Posterior vena cava (tissue), 2 donors: ENCODE data around the gene PPP2R5C. TPM values are rescaled to one million over a fixed set of nuclear protein-coding genes. Genes with fewer than 3 reads are reported as not detected.
A peak's percentile ranks its signal among the peaks of the same experiment; 100 is the strongest.

Experiments
- DNase-seq: peaks from one replicate; pipeline ENCODE4 v3.0.0-alpha.2; 2020; ENCODE audit warnings: low spot score
- intact Hi-C, 2 donors: fragments of 100-400 bp; cut with DNase I; formaldehyde crosslinking; loops; one replicate each; pipeline versions ENCODE4 v1.14.1 to v1.14.2; 2022 to 2023
- total RNA-seq, 2 donors: library from RNA; stranded (reverse); fragmentation: NEBNext Ultra II Directional; extraction: Animal tissue kit (Norgen Biotek cat#: 25700); gene quantifications; one replicate each; pipeline ENCODE4 v1.2.1, GENCODE V29; 2021
- donor health status: DM: yes; HTN: yes; CAD: no.
- donor health status: DM: yes; HTN: yes; CAD: no.

PPP2R5C gene
- total RNA-seq, 2 donors from 2014 or later: 132 to 135 TPM

- DNase-seq: peak; percentile 81
Measured at GRCh38 chr14:101917413-101918017, 156.0 kb downstream of the PPP2R5C start.

GRCh38 chr14:101918065-101918989, 156.8 kb downstream of the PPP2R5C start:
- intact Hi-C loops: no loop called here
- DNase-seq: peak; percentile 43

More at GRCh38 chr14:101917413-101918017, 156.0 kb downstream of the PPP2R5C start:
- intact Hi-C loops: no loop called here

GRCh38 chr14:101920271-101920670, 158.8 kb downstream of the PPP2R5C start:
- no peak for DNase-seq
- intact Hi-C loops: no loop called here

GRCh38 chr14:101922866-101923265, 161.4 kb downstream of the PPP2R5C start:
- peak; percentile 67 for DNase-seq
- intact Hi-C loops: no loop called here

- intact Hi-C loops: no loop called here
- DNase-seq: peak; percentile 69
Measured at GRCh38 chr14:101925152-101925551, 163.6 kb downstream of the PPP2R5C start.

- intact Hi-C loops: no loop called here
- peak; percentile 47 for DNase-seq
Measured at GRCh38 chr14:101926085-101926484, 164.6 kb downstream of the PPP2R5C start.

GRCh38 chr14:101926620-101927019, 165.1 kb downstream of the PPP2R5C start:
- DNase-seq: peak; percentile 23

GRCh38 chr14:101927859-101928258, 166.3 kb downstream of the PPP2R5C start:
- DNase-seq: peak; percentile 97
- intact Hi-C loops: no loop called here

More at GRCh38 chr14:101926620-101927019, 165.1 kb downstream of the PPP2R5C start:
- intact Hi-C loops: no loop called here

- DNase-seq: peak; percentile 75
- intact Hi-C loops: no loop called here
Measured at GRCh38 chr14:101928415-101928841, 166.9 kb downstream of the PPP2R5C start.

GRCh38 chr14:101929096-101929495, 167.6 kb downstream of the PPP2R5C start:
- peak; percentile 60 for DNase-seq
- intact Hi-C loops: no loop called here

- intact Hi-C loops: no loop called here
- peak; percentile 62 for DNase-seq
Measured at GRCh38 chr14:101929946-101930345, 168.4 kb downstream of the PPP2R5C start.

GRCh38 chr14:101932673-101933072, 171.2 kb downstream of the PPP2R5C start:
- peak; percentile 15 for DNase-seq
- intact Hi-C loops: no loop called here

- peak; percentile 80 for DNase-seq
- intact Hi-C loops: no loop called here
Measured at GRCh38 chr14:101933209-101933608, 171.7 kb downstream of the PPP2R5C start.

- DNase-seq: peak; percentile 67
- intact Hi-C loops: no loop called here
Measured at GRCh38 chr14:101934601-101935150, 173.2 kb downstream of the PPP2R5C start.

- intact Hi-C loops: no loop called here
- peak; percentile 76 for DNase-seq
Measured at GRCh38 chr14:101937926-101938767, 176.6 kb downstream of the PPP2R5C start.

GRCh38 chr14:101939646-101940170, 178.2 kb downstream of the PPP2R5C start:
- intact Hi-C loops: no loop called here
- peak; percentile 8 for DNase-seq

- intact Hi-C loops: no loop called here
- DNase-seq: no peak
Measured at GRCh38 chr14:101944451-101944850, 182.9 kb downstream of the PPP2R5C start.

GRCh38 chr14:101945171-101945570, 183.7 kb downstream of the PPP2R5C start:
- no peak for DNase-seq
- intact Hi-C loops: no loop called here

GRCh38 chr14:101947577-101947903, 186.0 kb downstream of the PPP2R5C start:
- intact Hi-C loops: no loop called here

More at GRCh38 chr14:101947577-101947903, 186.0 kb downstream of the PPP2R5C start:
- no peak for DNase-seq
